ENCODE measurements around the gene DIP2C. TPM values are rescaled to one million over a fixed set of nuclear protein-coding genes. Genes with fewer than 3 reads are reported as not detected.
A peak's percentile ranks its signal among the peaks of the same experiment; 100 is the strongest.

DIP2C gene
- total RNA-seq, 3 donors from 2014 or later: 8.0 to 72.0 (median 8.5) TPM

GRCh38 chr10:239109-239508 is 450.4 kb downstream of the DIP2C start:
- no peak for TF ChIP-seq CTCF (IDR thresholded peaks at IDR 0.05)
- no peaks in the 10 kb centered on the region for H3K36me3 ChIP-seq (ENCODE audit: low read depth)
- no peak overlapping the region for H3K4me3 ChIP-seq
- H3K4me1 ChIP-seq (ENCODE audit: low read depth): no peaks in the 10 kb centered on the region
- no peaks in the 10 kb centered on the region for H3K9me3 ChIP-seq
- peak in 1 of 3 donors; percentile 8 for DNase-seq
- ATAC-seq: no peak
- intact Hi-C loops (cut with DNase I, micrococcal nuclease): no loop called here

- no peak for ATAC-seq
- DNase-seq: no peak
- Histone ChIP-seq H3K4me3 (no peak overlapping the region), H3K4me1 (ENCODE audit: low read depth) (no peaks in the 10 kb centered on the region), H3K36me3 (ENCODE audit: low read depth) (no peaks in the 10 kb centered on the region), H3K9me3 (no peaks in the 10 kb centered on the region)
- no peak for TF ChIP-seq CTCF (IDR thresholded peaks at IDR 0.05)
- intact Hi-C loops (cut with DNase I, micrococcal nuclease): no loop called here
These were observed 453.6 kb downstream of the DIP2C start for GRCh38 chr10:235915-236314.

- Histone ChIP-seq H3K4me3 (no peak overlapping the region), H3K36me3 (ENCODE audit: low read depth) (no peaks in the 10 kb centered on the region), H3K4me1 (ENCODE audit: low read depth) (no peaks in the 10 kb centered on the region), H3K9me3 (no peaks in the 10 kb centered on the region)
- DNase-seq (no peak), ATAC-seq (no peak)
- TF ChIP-seq CTCF (IDR thresholded peaks at IDR 0.05): no peak
- intact Hi-C loops (cut with DNase I, micrococcal nuclease): no loop called here
These were observed 454.6 kb downstream of the DIP2C start for GRCh38 chr10:234708-235406.

GRCh38 chr10:232878-233277 is 456.6 kb downstream of the DIP2C start:
- Histone ChIP-seq H3K4me1 (ENCODE audit: low read depth) (no peaks in the 10 kb centered on the region), H3K36me3 (ENCODE audit: low read depth) (no peaks in the 10 kb centered on the region), H3K4me3 (no peak overlapping the region), H3K9me3 (no peaks in the 10 kb centered on the region)
- no peak for ATAC-seq
- intact Hi-C loops (cut with DNase I, micrococcal nuclease): no loop called here
- no peak for TF ChIP-seq CTCF (IDR thresholded peaks at IDR 0.05)
- DNase-seq: no peak

GRCh38 chr10:232061-232460 is 457.4 kb downstream of the DIP2C start:
- intact Hi-C loops (cut with DNase I, micrococcal nuclease): no loop called here

More at GRCh38 chr10:232061-232460, 457.4 kb downstream of the DIP2C start:
- Histone ChIP-seq H3K4me1 (ENCODE audit: low read depth) (no peaks in the 10 kb centered on the region), H3K9me3 (no peaks in the 10 kb centered on the region), H3K4me3 (no peak overlapping the region), H3K36me3 (ENCODE audit: low read depth) (no peaks in the 10 kb centered on the region)
- DNase-seq (no peak), ATAC-seq (no peak)
- no peak for TF ChIP-seq CTCF (IDR thresholded peaks at IDR 0.05)

Data from mucosa of descending colon (tissue), 3 donors.